GM13976 (cell line): ENCODE data around the gene AFF2.

Experiments
- DNase-seq: peaks from one replicate; pipeline ENCODE4 v3.0.0; 2012; ENCODE audit warnings: low spot score
- in situ Hi-C: fragments of 300-500 bp; cut with MboI; formaldehyde crosslinking; loops from one replicate; pipeline ENCODE4 v1.12.0; 2022; ENCODE audit warnings: low sequenced_read_pairs, mixed read lengths, inconsistent platforms; ENCODE audit not compliant: unreplicated experiment
- TF ChIP-seq, protein P1 (sequence below): IDR thresholded peaks from 2 replicates; pipeline ENCODE4 v1.5.1; 2012; ENCODE audit warnings: borderline replicate concordance, mild to moderate bottlenecking; ENCODE audit not compliant: insufficient read depth; ENCODE audit errors: extremely low read depth, missing control alignments, control extremely low read depth

Gene AFF2

DNA sequence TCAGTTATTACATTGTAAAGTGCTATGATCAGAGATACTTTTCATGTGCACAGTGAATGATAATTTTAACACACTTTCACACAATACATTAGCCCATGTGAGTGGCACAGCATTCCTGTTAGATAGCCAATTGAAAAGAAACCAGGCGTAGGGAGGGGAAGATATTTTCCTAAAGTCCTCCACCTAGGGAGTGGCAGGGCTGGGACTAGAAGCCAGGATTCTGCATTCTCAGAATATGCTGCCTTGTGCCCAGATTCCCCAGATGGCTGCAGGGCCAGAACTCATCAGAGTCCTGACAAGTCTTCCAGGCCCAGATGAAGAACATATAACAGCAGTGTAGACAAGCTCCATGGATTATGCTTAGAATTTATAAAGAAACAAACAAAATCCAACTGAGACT lies 350.2 kb downstream of the AFF2 start:
- no peak for DNase-seq
- in situ Hi-C loops: no loop called here
- TF ChIP-seq, protein P1, sequence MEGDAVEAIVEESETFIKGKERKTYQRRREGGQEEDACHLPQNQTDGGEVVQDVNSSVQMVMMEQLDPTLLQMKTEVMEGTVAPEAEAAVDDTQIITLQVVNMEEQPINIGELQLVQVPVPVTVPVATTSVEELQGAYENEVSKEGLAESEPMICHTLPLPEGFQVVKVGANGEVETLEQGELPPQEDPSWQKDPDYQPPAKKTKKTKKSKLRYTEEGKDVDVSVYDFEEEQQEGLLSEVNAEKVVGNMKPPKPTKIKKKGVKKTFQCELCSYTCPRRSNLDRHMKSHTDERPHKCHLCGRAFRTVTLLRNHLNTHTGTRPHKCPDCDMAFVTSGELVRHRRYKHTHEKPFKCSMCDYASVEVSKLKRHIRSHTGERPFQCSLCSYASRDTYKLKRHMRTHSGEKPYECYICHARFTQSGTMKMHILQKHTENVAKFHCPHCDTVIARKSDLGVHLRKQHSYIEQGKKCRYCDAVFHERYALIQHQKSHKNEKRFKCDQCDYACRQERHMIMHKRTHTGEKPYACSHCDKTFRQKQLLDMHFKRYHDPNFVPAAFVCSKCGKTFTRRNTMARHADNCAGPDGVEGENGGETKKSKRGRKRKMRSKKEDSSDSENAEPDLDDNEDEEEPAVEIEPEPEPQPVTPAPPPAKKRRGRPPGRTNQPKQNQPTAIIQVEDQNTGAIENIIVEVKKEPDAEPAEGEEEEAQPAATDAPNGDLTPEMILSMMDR: no peak

DNA sequence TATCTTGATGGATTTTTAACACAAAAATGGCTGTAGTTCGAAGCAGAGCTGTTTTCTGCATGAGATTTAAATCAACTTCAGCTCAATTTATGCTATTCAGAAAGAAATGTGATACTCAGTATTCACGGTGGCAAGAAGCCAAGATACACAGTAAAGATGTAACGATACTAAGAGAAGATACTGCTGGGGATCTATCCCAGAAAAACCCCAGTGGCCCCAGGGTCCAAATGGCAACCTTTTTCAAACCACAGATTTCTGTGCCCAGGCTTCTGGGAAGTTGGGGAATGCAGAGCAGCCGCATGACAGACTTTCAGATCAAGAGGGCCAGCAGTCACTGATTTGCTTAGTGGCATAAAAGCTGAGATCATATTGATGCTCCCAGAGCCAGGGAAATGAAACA lies 353.9 kb downstream of the AFF2 start:
- TF ChIP-seq, protein P1: no peak
- DNase-seq: no peak
- in situ Hi-C loops: no loop called here

DNA sequence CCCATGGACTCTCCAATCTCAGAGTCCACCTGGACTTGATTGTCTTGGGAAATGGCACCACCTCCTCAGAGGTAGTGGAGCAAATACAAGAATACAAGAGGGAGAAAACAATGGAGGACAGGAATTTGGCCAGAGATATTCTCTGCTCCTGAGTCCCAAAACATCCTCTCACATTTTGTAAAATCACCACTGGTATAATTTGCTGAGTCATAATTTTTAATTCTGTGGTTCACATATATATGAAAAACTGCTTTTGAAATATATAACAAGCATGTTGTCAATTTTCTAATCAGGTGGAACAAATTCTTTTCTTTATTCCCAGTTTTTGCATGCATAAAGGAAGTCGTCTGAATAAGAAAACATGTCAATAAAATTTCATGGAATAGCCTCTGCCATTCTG lies 356.1 kb downstream of the AFF2 start:
- in situ Hi-C loops: no loop called here
- DNase-seq: no peak
- TF ChIP-seq, protein P1: no peak

DNA sequence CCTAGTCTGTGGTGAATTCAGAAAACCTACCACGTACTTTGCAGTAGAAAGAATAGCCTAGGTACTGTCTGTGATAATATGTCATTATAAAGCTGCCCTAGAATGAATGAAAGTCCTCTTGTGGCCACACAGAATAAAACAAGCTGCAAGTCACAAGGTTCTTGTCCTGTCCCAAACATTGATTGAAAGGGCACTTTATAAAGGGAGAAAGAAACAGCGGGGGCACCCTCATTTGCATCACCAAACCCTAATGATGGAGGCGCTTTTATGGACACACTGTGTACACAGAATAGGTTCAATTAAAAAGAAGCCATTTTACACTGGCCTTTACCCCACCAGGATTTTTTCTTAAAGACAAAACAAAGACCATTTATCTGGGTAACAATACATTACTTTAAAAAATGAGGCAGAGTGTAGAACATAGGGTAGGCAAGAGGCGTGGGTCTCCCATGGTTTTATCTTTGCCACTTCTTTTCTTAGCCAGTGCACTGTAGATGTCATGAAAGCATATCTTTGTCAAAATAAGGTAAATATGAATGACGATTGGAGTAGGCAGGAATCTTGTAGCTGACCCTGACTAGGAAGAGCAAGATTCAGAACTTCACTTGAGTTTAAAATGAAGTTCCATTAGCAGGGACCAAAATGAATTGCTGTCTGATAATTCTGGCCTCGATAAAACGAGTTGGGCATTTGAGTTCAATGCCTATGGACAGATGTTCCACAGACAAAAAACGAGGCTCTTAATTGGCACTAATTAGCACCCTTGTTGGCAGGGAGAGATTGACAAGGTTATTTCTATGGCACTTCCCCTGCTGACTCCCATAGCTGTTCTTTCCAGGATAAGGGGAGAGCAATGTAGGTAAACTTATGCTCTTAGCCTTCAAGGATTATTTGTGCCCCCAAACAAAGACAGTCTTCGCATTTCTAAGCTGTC lies 365.1 kb downstream of the AFF2 start:
- in situ Hi-C loops: no loop called here
- TF ChIP-seq, protein P1: no peak
- no peak for DNase-seq

DNA sequence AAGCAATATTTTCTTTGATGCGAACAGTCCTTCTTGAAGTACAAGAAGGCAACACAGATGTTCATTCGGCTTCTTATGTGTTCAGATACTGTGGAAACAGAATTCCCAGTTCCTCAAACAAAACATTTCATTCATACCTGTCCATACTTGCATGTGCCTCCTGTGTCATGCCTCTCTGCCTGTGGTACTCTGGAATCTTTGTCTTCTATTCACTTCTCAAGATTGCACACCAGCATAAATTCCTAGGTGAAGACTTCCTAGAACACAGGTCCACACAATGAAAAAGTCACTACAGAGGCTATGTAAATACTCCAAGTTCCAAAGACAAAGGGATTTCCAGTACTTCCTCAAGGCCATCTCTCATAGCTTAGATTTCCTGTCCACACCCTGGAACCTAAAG lies 367.2 kb downstream of the AFF2 start:
- DNase-seq: no peak

DNA sequence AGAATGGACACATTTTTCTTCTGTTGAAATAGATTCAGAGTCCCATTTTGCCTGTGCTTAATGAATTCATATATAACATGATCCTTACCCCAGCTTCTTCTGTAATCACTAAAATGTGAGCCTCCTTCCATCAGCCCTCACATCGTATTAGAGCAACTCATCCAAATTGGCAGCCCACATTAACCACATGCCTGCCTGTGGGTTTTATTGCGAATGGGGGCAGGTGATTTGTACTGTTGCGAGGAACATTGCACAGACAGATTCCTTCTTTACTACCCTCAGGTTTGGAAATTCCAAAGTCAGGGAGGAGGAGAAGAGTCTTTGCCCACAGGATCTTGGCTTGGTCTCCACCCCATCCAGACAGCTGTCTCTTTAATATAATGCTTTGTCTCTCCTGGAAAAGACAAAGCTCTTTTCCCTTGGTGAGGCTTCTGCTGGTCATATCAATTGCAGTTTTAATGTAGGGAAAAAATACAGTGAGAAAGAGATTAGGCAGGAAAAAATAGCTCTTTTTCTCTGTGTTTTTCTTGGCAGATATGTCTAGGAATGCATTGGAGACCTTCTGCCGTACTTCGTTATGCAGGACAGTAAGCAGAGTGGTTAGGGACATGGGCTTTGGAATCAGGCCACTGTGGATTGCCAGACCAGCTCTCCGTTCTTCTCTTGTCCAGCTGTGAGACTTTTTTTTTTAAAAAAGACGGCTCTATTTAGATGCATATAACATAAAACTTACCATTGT lies 371.2 kb downstream of the AFF2 start:
- in situ Hi-C loops: no loop called here
- no peak for DNase-seq
- TF ChIP-seq, protein P1: no peak

More for the DNA sequence above, 367.2 kb downstream of the AFF2 start:
- in situ Hi-C loops: no loop called here
- TF ChIP-seq, protein P1: no peak
